ENCODE measurements around the gene KRTAP6-1. TPM values are rescaled to one million over a fixed set of nuclear protein-coding genes. Genes with fewer than 3 reads are reported as not detected.

Gene KRTAP6-1
- total and polyA plus RNA-seq, 2 of the 4 experiments (the other 2 are of a cell fraction): not detected

DNA sequence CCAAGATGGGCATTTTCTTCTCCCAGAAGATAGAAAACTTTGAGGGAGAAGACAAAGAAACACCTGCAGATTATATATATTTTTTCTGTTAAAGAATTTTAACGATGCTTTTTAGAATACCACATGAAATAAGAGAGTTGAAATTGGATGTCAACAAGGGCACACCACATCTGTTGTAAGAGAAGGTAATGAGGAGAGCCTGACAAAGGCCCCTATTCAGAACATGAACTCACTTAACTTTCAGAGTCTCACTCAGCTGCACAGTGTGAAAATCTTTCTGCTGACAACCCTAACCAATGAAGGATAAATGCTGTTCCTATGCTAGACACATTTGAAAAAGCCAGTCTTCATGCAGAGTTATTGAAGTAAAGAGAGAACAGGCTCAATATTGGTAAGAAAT, 30.9 kb downstream of the KRTAP6-1 start:
- Histone ChIP-seq H2AFZ (replicated peaks; ENCODE audit: low read length, poor library complexity) (no peak overlapping the region), H3K79me1 (ENCODE audit: low read depth in 1 of 2, low read length in 2 of 2) (no peaks in the 10 kb centered on the region), H2AK9ac (replicated peaks; ENCODE audit: low read depth, low read length, poor library complexity) (no peak overlapping the region), H3K56ac (ENCODE audit: extremely low read depth, insufficient read depth, low read length) (no peak overlapping the region), H3K9me3 (ENCODE audit: control insufficient read depth, insufficient read depth, low read length) (peaks cover 6% of the 10 kb centered on the region), H3K9ac (ENCODE audit: low read depth, low read length) (no peak overlapping the region), H3K4me2 (ENCODE audit: low read depth, low read length) (no peak overlapping the region), H3K27ac (ENCODE audit: insufficient read depth, low read length) (no peak overlapping the region), H2AK5ac (ENCODE audit: low read depth, low read length) (no peak overlapping the region), H4K5ac (ENCODE audit: low read depth, low read length) (no peak overlapping the region), H4K91ac (ENCODE audit: insufficient read depth, low read depth, low read length) (no peak overlapping the region), H3K23ac (ENCODE audit: low read depth, low read length) (no peak overlapping the region), H2BK15ac (ENCODE audit: low read depth, low read length) (no peak overlapping the region), H3K18ac (ENCODE audit: low read depth, low read length) (no peak overlapping the region), H4K8ac (ENCODE audit: low read depth in 2 of 2, low read length in 2 of 2) (no peak overlapping the region), H3K9me1 (ENCODE audit: insufficient read depth, low read length) (no peaks in the 10 kb centered on the region), H3K14ac (replicated peaks; ENCODE audit: low read depth, low read length) (no peak overlapping the region), H4K20me1 (ENCODE audit: insufficient read depth, low read length) (no peaks in the 10 kb centered on the region), H2BK120ac (ENCODE audit: low read depth, low read length) (no peak overlapping the region), H3K27me3 (ENCODE audit: control insufficient read depth, insufficient read depth, low read length) (no peaks in the 10 kb centered on the region), H2BK5ac (ENCODE audit: low read depth, low read length, poor library complexity, severe bottlenecking) (no peak overlapping the region), H3K36me3 (ENCODE audit: control insufficient read depth, insufficient read depth, low read length) (no peaks in the 10 kb centered on the region), H3K4me3 (ENCODE audit: insufficient read depth, low read depth, low read length) (no peak overlapping the region), H3K4ac (ENCODE audit: low read depth, low read length) (no peak overlapping the region), H3K4me1 (ENCODE audit: control insufficient read depth, insufficient read depth, low read length) (no peaks in the 10 kb centered on the region), H2BK20ac (ENCODE audit: low read depth, low read length) (no peak overlapping the region)
- intact Hi-C loops (cut with micrococcal nuclease) (no loop called here), in situ Hi-C loops (cut with MboI; ENCODE audit: low sequenced_read_pairs) (no loop called here), dilution Hi-C loops (cut with HindIII; ENCODE audit: low sequenced_read_pairs, unreplicated experiment) (no loop called here)
- ATAC-seq (ENCODE audit: low read depth) (no peak), DNase-seq (no peak)
- CTCF ChIA-PET: no interaction called here
- TF ChIP-seq, protein P1, sequence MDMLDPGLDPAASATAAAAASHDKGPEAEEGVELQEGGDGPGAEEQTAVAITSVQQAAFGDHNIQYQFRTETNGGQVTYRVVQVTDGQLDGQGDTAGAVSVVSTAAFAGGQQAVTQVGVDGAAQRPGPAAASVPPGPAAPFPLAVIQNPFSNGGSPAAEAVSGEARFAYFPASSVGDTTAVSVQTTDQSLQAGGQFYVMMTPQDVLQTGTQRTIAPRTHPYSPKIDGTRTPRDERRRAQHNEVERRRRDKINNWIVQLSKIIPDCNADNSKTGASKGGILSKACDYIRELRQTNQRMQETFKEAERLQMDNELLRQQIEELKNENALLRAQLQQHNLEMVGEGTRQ (IDR thresholded peaks at IDR 0.05; ENCODE audit: low read depth, low read length): no peak
- TF ChIP-seq NFE2L2 (IDR thresholded peaks at IDR 0.05; ENCODE audit: low read depth, low read length): no peak
- TF ChIP-seq MAFK (IDR thresholded peaks at IDR 0.05; ENCODE audit: low read depth, low read length): no peak
- TF ChIP-seq SMC3 (IDR thresholded peaks at IDR 0.05; ENCODE audit: low read depth, low read length): no peak
- TF ChIP-seq FOS (IDR thresholded peaks at IDR 0.05; ENCODE audit: low read depth, low read length): no peak
- TF ChIP-seq, protein P2, sequence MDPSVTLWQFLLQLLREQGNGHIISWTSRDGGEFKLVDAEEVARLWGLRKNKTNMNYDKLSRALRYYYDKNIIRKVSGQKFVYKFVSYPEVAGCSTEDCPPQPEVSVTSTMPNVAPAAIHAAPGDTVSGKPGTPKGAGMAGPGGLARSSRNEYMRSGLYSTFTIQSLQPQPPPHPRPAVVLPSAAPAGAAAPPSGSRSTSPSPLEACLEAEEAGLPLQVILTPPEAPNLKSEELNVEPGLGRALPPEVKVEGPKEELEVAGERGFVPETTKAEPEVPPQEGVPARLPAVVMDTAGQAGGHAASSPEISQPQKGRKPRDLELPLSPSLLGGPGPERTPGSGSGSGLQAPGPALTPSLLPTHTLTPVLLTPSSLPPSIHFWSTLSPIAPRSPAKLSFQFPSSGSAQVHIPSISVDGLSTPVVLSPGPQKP (IDR thresholded peaks at IDR 0.05; ENCODE audit: borderline replicate concordance, low read depth, low read length): no peak
- no peak for TF ChIP-seq MXI1 (IDR thresholded peaks at IDR 0.05; ENCODE audit: borderline replicate concordance, low read depth, low read length)
- TF ChIP-seq CHD1 (IDR thresholded peaks at IDR 0.05; ENCODE audit: low read depth, low read length): no peak
- TF ChIP-seq, protein P3, sequence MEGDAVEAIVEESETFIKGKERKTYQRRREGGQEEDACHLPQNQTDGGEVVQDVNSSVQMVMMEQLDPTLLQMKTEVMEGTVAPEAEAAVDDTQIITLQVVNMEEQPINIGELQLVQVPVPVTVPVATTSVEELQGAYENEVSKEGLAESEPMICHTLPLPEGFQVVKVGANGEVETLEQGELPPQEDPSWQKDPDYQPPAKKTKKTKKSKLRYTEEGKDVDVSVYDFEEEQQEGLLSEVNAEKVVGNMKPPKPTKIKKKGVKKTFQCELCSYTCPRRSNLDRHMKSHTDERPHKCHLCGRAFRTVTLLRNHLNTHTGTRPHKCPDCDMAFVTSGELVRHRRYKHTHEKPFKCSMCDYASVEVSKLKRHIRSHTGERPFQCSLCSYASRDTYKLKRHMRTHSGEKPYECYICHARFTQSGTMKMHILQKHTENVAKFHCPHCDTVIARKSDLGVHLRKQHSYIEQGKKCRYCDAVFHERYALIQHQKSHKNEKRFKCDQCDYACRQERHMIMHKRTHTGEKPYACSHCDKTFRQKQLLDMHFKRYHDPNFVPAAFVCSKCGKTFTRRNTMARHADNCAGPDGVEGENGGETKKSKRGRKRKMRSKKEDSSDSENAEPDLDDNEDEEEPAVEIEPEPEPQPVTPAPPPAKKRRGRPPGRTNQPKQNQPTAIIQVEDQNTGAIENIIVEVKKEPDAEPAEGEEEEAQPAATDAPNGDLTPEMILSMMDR (conservative IDR thresholded peaks at IDR 0.05; ENCODE audit: low read depth, low read length): no peak
- TF ChIP-seq RCOR1 (IDR thresholded peaks at IDR 0.05; ENCODE audit: insufficient replicate concordance, low read length): no peak
- no CpG with 5 or more reads among the region's 1 CpG for WGBS, 2 experiments (ENCODE audit: extremely low coverage in 2 of 2, insufficient read length in 1 of 2)
- BruUV-seq (replicated peaks): no TSS peak
- POLR2A ChIA-PET (ENCODE audit: unreplicated experiment): no interaction called here
